HFF-Myc (cell line): ENCODE data around the gene ERCC6L2.

Source experiments
- DNase-seq: peaks from one replicate; pipeline ENCODE4 v3.0.0-alpha.2; 2011; ENCODE audit warnings: low read depth; ENCODE audit errors: extremely low read depth
- H3K4me3 ChIP-seq: replicated peaks from 2 replicates; pipeline ENCODE4 v1.5.1; 2011; ENCODE audit warnings: low read depth, mild to moderate bottlenecking, control low read depth, low read length
- TF ChIP-seq, protein P1 (sequence below): IDR thresholded peaks from 2 replicates; pipeline ENCODE4 v1.5.1; 2012; ENCODE audit warnings: mild to moderate bottlenecking, low read depth, low read length, control low read depth; ENCODE audit errors: missing control alignments

The ERCC6L2 gene

DNA sequence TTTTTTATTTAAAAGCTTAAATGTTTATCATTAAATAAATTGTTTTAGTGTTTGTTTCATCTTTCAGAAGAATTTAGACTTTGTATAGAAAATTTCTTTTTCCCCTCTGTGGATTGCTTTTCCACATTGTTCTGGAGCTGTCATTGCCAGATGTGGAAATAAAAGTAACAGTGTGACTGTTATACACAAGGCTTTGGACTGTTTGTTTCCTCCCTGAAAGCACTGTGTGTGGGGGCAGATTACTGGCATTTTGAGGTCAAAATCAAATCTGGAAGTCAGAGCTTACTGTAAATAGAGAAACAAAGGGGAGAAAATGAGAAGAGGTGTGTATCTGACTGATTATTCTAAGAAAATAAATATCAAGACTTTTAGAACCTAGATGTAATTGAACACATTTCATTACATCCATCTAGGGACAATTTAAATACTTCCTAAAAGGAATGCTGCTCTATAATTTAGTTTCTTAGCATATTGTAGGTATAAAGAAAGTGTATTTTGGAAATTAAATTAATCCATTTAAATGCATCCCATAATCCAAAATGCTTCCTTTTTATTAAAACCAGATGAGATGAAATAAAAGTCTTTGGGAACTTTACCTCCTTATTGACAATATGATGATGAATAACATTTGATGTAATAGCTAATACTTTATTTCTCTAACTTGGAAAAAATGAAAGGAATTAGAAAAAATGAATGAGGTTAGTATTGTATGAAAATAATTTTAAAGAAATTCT lies 51.9 kb downstream of the ERCC6L2 start:
- TF ChIP-seq, protein P1, sequence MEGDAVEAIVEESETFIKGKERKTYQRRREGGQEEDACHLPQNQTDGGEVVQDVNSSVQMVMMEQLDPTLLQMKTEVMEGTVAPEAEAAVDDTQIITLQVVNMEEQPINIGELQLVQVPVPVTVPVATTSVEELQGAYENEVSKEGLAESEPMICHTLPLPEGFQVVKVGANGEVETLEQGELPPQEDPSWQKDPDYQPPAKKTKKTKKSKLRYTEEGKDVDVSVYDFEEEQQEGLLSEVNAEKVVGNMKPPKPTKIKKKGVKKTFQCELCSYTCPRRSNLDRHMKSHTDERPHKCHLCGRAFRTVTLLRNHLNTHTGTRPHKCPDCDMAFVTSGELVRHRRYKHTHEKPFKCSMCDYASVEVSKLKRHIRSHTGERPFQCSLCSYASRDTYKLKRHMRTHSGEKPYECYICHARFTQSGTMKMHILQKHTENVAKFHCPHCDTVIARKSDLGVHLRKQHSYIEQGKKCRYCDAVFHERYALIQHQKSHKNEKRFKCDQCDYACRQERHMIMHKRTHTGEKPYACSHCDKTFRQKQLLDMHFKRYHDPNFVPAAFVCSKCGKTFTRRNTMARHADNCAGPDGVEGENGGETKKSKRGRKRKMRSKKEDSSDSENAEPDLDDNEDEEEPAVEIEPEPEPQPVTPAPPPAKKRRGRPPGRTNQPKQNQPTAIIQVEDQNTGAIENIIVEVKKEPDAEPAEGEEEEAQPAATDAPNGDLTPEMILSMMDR = no peak
- H3K4me3 ChIP-seq = no peak overlapping the region
- no peak for DNase-seq

DNA sequence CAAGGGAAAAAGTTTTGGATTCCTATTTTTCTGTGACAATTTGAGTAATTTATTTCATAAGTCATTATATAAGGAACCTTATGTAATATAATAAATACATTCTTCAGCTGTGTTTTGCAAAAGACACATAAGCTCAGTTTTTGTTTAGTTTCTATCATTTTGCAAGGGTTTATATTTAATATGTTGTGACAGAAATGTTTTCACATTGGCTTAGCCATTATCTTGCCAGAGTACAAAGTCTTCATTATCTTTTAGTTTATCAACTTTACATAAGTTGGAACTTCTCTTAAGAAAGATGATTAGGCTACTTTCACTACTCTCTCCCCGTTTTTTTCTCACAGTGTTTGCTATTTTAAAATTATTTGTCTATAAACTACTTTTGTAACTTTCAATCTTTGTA lies 54.8 kb downstream of the ERCC6L2 start:
- no peak for DNase-seq
- TF ChIP-seq, protein P1 = no peak
- no peak overlapping the region for H3K4me3 ChIP-seq

DNA sequence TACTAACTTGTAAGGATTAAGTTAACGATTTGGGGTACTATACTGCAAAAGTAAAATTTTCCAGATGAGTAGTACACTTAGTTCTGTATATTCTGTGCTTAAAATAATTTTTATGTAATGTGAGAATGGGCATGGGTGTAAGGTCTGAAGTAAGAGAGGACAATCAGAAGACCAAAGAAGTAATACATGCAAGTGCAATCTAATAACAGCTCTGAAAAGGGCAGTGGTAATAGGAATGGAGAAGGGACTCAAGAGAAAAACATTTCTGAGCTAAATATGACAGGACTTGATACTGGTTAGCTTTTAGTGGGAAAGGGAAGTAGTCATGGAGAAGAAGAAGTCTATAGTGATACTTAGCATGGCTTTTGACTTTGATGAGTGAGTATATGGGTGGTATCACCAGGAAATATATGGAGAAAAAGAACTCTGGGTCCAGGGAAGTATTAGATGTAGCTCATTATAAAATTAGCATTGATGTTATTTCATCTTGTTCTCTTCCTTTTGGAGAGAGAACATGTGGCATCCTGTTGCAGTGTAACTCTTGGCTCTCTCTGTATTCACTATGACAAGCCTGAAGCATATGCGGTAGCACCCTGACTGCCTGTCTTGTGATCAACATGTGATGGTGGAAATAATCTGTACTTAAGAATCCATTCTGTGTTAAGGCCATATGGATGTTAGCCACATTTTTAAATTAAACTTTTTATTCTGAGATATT lies 60.5 kb downstream of the ERCC6L2 start:
- H3K4me3 ChIP-seq = no peak overlapping the region
- TF ChIP-seq, protein P1 = no peak
- no peak for DNase-seq

DNA sequence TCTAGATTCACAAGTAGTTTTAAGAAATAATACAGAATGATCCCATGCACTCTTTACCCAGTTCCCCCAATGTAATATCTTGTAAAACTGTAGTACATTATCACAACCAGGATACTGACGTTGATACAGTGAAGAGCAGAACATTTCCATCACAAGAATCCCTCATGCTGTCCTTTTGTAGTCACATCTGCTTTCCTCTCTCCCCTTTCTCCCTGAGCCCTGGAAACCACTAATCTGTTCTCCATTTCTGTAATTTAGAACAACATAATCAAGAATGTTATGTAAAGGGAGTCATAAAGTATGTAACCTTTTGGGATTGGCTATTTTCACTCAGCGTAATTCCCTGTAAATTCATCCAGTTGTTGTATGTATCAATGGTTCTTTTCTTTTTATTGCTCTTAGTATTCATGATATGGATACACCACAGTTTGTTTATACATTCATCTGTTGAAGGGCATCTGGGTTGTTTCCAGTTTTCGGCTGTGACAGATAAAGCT lies 61.1 kb downstream of the ERCC6L2 start:
- DNase-seq = no peak
- TF ChIP-seq, protein P1 = no peak
- no peak overlapping the region for H3K4me3 ChIP-seq

DNA sequence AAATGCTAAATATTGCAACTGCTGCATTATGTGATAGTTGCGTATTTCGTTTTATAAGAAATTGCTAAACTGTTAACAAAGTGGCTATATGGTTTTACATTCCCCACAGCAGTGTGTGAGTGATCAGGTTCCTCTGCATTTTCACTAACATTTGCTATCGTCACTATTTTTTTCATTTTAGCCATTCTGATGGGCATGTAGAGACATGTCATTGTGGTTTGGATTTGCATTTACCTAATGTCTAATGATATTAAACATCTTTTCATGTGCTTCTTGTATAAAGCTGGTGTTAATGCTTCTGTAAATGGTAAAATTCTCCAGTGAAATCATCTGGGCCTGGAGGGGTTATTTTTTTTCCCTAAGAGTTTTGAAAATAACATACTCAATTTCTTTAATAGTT lies 61.6 kb downstream of the ERCC6L2 start:
- DNase-seq = no peak
- TF ChIP-seq, protein P1 = no peak
- no peak overlapping the region for H3K4me3 ChIP-seq

DNA sequence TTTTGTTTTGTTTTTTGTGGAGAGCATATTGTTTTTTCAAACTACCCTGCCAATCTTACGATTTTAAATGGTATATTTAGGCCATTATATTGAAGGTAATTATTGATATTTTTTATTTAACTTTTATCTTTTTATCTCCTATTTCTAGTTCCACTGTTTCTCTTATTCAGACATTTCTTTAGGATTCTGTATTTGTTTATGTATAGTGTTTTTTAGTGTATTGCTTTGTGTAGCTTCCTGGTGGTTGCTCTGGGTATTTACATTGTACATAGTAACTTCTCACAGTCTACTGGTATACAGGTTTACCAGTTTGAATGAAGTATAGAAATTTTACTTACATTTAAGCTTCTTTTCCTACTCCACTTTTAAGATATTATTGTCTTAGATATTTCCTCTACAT lies 63.2 kb downstream of the ERCC6L2 start:
- H3K4me3 ChIP-seq = no peak overlapping the region
- no peak for DNase-seq
- TF ChIP-seq, protein P1 = no peak

DNA sequence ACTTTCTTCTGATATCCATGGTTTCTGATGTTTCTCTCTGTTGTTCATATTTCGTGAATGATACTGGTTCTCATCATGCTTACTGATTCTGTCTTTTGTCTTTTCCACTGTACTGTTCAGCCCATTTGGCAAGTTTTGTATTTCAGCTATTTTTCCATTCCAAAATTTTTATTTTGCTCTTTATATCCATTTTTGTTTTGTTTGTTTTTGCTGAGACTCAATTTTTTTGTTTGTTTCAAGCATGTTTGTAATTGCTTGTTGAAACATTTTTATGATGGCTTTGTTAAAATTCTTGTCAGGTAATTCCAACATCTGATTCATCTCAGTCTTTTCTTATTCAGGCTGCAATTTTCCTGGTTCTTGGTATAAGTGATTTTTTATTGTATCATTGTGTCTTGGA lies 64.0 kb downstream of the ERCC6L2 start:
- DNase-seq = no peak
- H3K4me3 ChIP-seq = no peak overlapping the region
- TF ChIP-seq, protein P1 = no peak
